Right lobe of liver (tissue), 6 donors: Measurements from ENCODE around the gene GAREM2. TPM values are rescaled to one million over a fixed set of nuclear protein-coding genes. Genes with fewer than 3 reads are reported as not detected.

Experiments
- ATAC-seq, 4 donors: fragments of 200-7000 bp; cut with Tn5 transposase; one replicate each; pipeline ENCODE4 v1.9.1; 2020; ENCODE audit warnings: mild to moderate bottlenecking in 4 of 4, moderate library complexity in 4 of 4
- DNase-seq, 3 donors: peaks; one replicate each; pipeline ENCODE4 v3.0.0-alpha.2; 2020
- H3K27ac ChIP-seq, 3 donors: fragments of 200-600 bp; one replicate each; pipeline ENCODE4 v1.8.0; 2022
- H3K27me3 ChIP-seq, 2 donors: fragments of 200-600 bp; one replicate each; pipeline ENCODE4 v1.8.0; 2022
- H3K36me3 ChIP-seq, 4 donors: fragments of 200-600 bp; sonication (generic) in 1 of 4; one replicate each; pipeline versions ENCODE4 v1.5.1 to v1.8.0; 2017 to 2022; ENCODE audit warnings: control low read depth in 1 of 4
- H3K4me1 ChIP-seq, 4 donors: fragments of 200-600 bp; sonication (generic) in 1 of 4; one replicate each; pipeline versions ENCODE4 v1.5.1 to v1.8.0; 2017 to 2022; ENCODE audit warnings: control low read depth in 1 of 4
- H3K4me3 ChIP-seq, 3 donors: fragments of 200-600 bp; one replicate each; pipeline ENCODE4 v1.8.0; 2022
- H3K9me3 ChIP-seq, 4 donors: fragments of 200-600 bp; sonication (generic) in 1 of 4; one replicate each; pipeline versions ENCODE4 v1.5.1 to v1.8.0; 2017 to 2022; ENCODE audit warnings: control low read depth in 1 of 4
- POLR2A ChIP-seq: fragments of 450-650 bp; IDR thresholded peaks from one replicate; pipeline ENCODE4 v1.6.1; 2017; ENCODE audit warnings: antibody characterized with exemption, mild to moderate bottlenecking
- WGBS: methylation state at CpG from one replicate; pipeline ENCODE4 v1.1.6; 2018; ENCODE audit warnings: low coverage, low lambda C conversion rate; ENCODE audit not compliant: insufficient coverage; ENCODE audit errors: missing lambda C conversion rate; 5-methylcytosine and 5-hydroxymethylcytosine counted together
- intact Hi-C, 2 donors: fragments of 100-400 bp; cut with DNase I; formaldehyde crosslinking; loops; one replicate each; pipeline versions ENCODE4 v1.11.2 to v1.14.1; 2022
- total RNA-seq, 6 experiments: library from RNA; depleted of rRNA in 2 of 6; stranded (reverse); fragments of >200 nt in 2 of 6; fragmentation: NEBNext Ultra II Directional in 3 of 6; extraction: Animal tissue kit (Norgen Biotek cat#: 25700) in 3 of 6; gene quantifications; one replicate each; pipeline versions ENCODE4 v1.1.0 to v1.2.4, GENCODE V29; 2016 to 2023
- TF ChIP-seq, protein P1 (sequence below), 4 donors: fragments of 200-600 bp in 3 of 4; fragments of 450-650 bp in 1 of 4; IDR thresholded peaks; one replicate each; pipeline versions ENCODE4 v1.5.1 to v1.8.0; 2016 to 2022; ENCODE audit warnings: antibody characterized with exemption in 4 of 4, mild to moderate bottlenecking in 2 of 4
- donor health status: DM: no; HTN: yes; CAD: no.
- donor health status: DM: no; HTN: no; CAD: no.
- donor health status: DM: no; HTN: no; CAD: no.
- donor health status: DM: no; HTN: yes; CAD: no.
- donor health status: DM: no; HTN: yes; CAD: no.

GAREM2 gene
- total RNA-seq, 6 experiments from 2014 or later: 0.11 to 0.34 (median 0.20) TPM; not detected in 1

DNA sequence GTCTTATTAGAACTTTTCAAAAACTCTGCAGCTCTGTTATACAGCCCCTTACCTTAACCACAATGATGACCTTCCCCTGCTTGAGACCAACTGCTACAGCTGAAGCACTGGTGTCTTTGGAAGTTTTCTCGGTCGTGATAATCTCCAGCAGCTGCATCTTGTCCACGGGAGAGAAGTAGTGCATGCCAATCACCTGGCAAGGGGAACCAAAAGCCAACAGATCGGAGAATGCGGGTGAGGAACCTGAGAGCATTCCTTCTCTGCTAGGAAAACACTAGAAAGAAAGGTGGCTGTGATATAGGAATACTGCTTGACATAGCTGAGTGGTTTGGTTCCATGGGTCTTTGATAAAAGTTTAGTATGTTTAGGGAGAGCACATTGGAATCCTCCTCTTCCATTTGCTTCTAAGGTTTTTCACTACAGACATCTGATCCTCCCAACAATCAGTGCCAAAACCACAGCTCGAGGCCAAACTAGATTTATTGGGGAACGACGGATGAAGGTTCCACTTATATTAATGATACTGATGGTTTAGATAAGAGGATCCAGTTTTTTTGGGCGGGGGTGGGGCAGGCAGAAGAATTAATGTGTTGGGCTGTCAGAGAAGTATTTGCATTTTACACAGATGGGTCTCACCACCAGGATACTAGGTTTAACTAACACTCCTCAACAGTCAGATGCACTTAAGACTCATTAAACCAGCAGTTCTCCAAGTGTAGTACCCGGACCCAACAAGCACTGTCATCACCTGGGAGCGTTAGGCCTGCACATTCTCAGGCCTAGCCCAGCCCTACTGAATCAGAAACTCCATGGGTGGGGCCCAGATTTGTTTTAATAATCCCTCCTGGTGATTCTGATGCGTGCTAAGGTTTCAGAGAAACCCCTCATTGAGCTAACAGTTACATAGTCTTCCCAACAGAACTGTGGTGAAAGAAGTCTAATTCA lies 22.4 kb downstream of the GAREM2 start:
- H3K27me3 ChIP-seq: no peaks in the 10 kb centered on the region
- ATAC-seq: no peak
- 86% methylated on average over 10 of the region's 12 CpGs for WGBS
- no peaks in the 10 kb centered on the region for H3K4me1 ChIP-seq
- DNase-seq: no peak
- no peak overlapping the region for H3K4me3 ChIP-seq
- no peak overlapping the region for H3K27ac ChIP-seq
- TF ChIP-seq POLR2A: no peak
- TF ChIP-seq, protein P1, sequence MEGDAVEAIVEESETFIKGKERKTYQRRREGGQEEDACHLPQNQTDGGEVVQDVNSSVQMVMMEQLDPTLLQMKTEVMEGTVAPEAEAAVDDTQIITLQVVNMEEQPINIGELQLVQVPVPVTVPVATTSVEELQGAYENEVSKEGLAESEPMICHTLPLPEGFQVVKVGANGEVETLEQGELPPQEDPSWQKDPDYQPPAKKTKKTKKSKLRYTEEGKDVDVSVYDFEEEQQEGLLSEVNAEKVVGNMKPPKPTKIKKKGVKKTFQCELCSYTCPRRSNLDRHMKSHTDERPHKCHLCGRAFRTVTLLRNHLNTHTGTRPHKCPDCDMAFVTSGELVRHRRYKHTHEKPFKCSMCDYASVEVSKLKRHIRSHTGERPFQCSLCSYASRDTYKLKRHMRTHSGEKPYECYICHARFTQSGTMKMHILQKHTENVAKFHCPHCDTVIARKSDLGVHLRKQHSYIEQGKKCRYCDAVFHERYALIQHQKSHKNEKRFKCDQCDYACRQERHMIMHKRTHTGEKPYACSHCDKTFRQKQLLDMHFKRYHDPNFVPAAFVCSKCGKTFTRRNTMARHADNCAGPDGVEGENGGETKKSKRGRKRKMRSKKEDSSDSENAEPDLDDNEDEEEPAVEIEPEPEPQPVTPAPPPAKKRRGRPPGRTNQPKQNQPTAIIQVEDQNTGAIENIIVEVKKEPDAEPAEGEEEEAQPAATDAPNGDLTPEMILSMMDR (IDR thresholded peaks at IDR 0.05): no peak
- peaks cover 3 to 88% (median 62%) of the 10 kb centered on the region in 4 donors for H3K36me3 ChIP-seq
- no peaks in the 10 kb centered on the region for H3K9me3 ChIP-seq
- intact Hi-C loops: no loop called here

DNA sequence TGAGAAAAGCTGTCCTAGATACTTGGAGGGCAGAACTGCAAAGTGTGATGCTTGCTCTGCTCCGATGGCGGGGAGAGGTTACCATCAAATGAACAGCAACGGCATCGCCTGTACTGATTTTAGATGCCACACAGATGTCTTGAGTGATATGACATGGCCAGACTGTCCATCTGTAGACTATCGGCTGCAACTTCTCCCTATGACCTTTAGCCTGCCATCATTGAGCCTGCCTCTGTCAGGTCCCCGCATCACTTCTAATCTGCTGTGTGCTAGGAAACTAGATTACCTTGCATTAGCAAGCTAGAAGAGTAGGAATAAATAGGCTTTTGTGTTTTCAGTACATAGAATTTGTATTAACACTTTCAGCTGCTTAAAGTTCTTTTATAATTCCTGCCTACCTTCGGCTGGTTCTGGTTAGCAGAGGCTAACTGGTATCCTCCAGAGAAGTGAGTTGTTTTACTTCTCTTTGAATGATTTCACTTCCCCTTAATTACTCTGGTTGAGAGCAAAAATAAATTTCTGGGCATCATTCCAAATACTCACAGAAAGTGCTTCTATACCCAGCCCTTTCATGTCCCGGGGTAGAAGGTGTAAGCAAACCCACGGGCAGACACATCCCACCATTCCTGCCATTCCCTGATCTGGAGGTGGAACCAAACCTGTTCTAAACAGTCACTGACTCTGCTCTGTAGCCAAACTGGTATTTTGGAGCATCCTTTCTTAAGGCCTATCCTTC lies 24.0 kb downstream of the GAREM2 start:
- Histone ChIP-seq H3K9me3 (no peaks in the 10 kb centered on the region), H3K27ac (no peak overlapping the region), H3K36me3 (peaks cover 3 to 93% (median 63%) of the 10 kb centered on the region in 4 donors), H3K4me3 (no peak overlapping the region), H3K27me3 (no peaks in the 10 kb centered on the region), H3K4me1 (no peaks in the 10 kb centered on the region)
- TF ChIP-seq, protein P1 (IDR thresholded peaks at IDR 0.05): no peak
- no peak for TF ChIP-seq POLR2A
- 82% methylated on average over 9 of the region's 9 CpGs for WGBS
- DNase-seq: no peak
- intact Hi-C loops: no loop called here
- ATAC-seq: peak in 2 of 4 donors; percentile 18 to 33

DNA sequence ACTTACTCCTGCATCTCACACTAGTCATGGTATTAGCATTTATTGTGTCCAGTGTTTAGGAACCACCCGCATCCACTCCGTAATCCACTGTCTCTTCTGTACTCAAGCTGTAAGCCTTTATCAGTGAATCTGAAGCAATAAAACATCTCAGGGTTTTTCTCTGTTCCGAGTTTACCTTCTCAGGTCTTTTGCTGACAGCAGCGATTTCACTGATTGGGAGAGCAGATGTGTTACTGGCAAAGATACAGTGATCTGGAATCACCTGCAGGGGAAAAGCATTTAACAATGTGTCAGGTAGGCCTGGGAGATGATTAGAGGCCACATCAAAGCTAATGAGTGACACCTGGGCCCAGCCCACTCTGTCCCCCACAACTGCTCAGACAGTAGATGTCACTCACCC lies 24.6 kb downstream of the GAREM2 start:
- no peaks in the 10 kb centered on the region for H3K9me3 ChIP-seq
- H3K36me3 ChIP-seq: peaks cover 3 to 95% (median 65%) of the 10 kb centered on the region in 4 donors
- H3K4me3 ChIP-seq: no peak overlapping the region
- H3K27me3 ChIP-seq: no peaks in the 10 kb centered on the region
- intact Hi-C loops: no loop called here
- DNase-seq: no peak
- 90% methylated on average over 4 of the region's 4 CpGs for WGBS
- no peak overlapping the region for H3K27ac ChIP-seq
- no peaks in the 10 kb centered on the region for H3K4me1 ChIP-seq
- TF ChIP-seq POLR2A: no peak
- no peak for ATAC-seq

DNA sequence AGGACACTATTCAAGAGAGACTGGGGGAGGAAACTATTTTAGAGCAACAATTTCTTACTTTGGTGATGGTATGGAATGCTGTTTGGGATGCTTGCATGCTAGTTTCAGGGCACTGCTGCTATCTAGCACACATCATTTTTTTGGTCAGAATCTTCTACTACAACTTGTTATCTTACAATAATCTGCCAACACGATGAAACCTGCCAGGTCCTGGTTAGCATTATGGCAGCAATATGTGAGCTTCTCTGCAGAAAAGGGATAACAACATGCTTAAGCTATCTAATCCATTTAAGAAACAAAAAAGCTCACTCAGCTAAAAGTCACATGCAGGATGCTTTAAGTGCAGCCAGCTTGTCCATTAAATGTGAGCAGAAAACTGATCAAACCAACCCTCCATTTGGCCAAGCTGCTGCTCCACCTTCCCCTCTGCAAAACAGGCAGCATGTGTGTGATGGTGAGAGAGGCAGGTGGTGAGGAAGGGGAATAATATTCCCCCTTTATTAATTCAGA lies 30.1 kb downstream of the GAREM2 start:
- WGBS: 27% methylated on average over 1 of the region's 1 CpG
- peaks cover 7 to 85% (median 38%) of the 10 kb centered on the region in 4 donors for H3K36me3 ChIP-seq
- DNase-seq: no peak
- intact Hi-C loops: no loop called here
- H3K4me1 ChIP-seq: no peaks in the 10 kb centered on the region
- H3K9me3 ChIP-seq: no peaks in the 10 kb centered on the region
- no peak overlapping the region for H3K27ac ChIP-seq
- TF ChIP-seq, protein P1 (IDR thresholded peaks at IDR 0.05): no peak
- no peak for TF ChIP-seq POLR2A
- no peak overlapping the region for H3K4me3 ChIP-seq
- ATAC-seq: no peak
- H3K27me3 ChIP-seq: no peaks in the 10 kb centered on the region
